Coronary artery (tissue), 2 donors: ENCODE measurements around the gene DMKN.

Experiments used
- DNase-seq: peaks from one replicate; pipeline ENCODE4 v3.0.0-alpha.2; 2017; ENCODE audit warnings: low spot score
- H3K27ac ChIP-seq, 2 donors: fragments of 200-600 bp; sonication (generic); one replicate each; pipeline ENCODE4 v1.5.1; 2016 to 2019
- H3K4me3 ChIP-seq: fragments of 200-600 bp; sonication (generic); 2 replicates; pipeline ENCODE4 v1.5.1; 2016; ENCODE audit warnings: mild to moderate bottlenecking, moderate library complexity
- TF ChIP-seq, protein P1 (sequence below): fragments of 200-600 bp; sonication (generic); IDR thresholded peaks from one replicate; pipeline ENCODE4 v1.5.1; 2019; ENCODE audit warnings: antibody characterized with exemption

Gene DMKN

GRCh38 chr19:35511337-35511736 lies 2.1 kb downstream of the DMKN start:
- Histone ChIP-seq H3K4me3 (no peak overlapping the region), H3K27ac (no peak overlapping the region)
- TF ChIP-seq, protein P1, sequence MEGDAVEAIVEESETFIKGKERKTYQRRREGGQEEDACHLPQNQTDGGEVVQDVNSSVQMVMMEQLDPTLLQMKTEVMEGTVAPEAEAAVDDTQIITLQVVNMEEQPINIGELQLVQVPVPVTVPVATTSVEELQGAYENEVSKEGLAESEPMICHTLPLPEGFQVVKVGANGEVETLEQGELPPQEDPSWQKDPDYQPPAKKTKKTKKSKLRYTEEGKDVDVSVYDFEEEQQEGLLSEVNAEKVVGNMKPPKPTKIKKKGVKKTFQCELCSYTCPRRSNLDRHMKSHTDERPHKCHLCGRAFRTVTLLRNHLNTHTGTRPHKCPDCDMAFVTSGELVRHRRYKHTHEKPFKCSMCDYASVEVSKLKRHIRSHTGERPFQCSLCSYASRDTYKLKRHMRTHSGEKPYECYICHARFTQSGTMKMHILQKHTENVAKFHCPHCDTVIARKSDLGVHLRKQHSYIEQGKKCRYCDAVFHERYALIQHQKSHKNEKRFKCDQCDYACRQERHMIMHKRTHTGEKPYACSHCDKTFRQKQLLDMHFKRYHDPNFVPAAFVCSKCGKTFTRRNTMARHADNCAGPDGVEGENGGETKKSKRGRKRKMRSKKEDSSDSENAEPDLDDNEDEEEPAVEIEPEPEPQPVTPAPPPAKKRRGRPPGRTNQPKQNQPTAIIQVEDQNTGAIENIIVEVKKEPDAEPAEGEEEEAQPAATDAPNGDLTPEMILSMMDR: no peak
- DNase-seq: no peak

GRCh38 chr19:35510626-35510964 lies 2.9 kb downstream of the DMKN start:
- Histone ChIP-seq H3K27ac (no peak overlapping the region), H3K4me3 (peak overlapping the region; percentile 62)
- TF ChIP-seq, protein P1: peak; percentile 3
- DNase-seq: no peak

GRCh38 chr19:35509861-35510625 lies 3.4 kb downstream of the DMKN start:
- TF ChIP-seq, protein P1: peak; percentile 92
- peak overlapping the region; percentile 6 to 28 for H3K27ac ChIP-seq
- no peak for DNase-seq

DNA sequence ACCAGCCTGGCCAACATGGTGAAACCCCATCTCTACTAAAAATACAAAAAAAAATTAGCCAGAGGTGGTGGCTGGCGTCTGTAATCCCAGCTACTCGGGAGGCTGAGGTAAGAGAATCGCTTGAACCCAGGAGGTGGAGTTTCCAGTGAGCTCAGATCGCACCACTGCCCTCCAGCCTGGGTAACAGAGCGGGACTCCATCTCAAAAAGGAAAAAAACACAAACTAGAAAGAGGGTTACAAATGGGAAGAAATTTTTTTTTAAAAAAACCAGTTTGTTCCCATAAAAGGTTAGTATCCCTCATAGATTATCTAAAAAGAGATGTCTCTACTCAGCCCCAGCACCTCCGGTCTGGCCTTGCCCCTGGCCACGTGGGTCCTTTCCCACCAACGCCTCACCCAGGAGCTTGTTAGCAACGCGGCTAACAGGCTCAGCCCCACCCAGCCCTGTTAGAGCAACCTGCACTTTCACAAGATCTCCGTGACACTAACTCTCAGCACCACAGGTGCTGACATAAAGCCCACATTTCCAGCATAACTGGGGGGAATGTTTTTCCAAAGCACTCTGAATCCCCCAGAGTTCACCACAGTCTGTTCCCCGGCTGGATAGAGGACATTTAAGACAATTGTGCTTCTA lies 4.3 kb downstream of the DMKN start:
- TF ChIP-seq, protein P1: no peak
- H3K27ac ChIP-seq: peak overlapping the region in 1 of 2 donors; percentile 30
- no peak for DNase-seq
- H3K4me3 ChIP-seq: peak overlapping the region; percentile 62

More at GRCh38 chr19:35509861-35510625, 3.4 kb downstream of the DMKN start:
- H3K4me3 ChIP-seq: peak overlapping the region; percentile 62

- DNase-seq: no peak
- no peak overlapping the region for H3K4me3 ChIP-seq
- TF ChIP-seq, protein P1: no peak
Measured at GRCh38 chr19:35508129-35508528, 5.3 kb downstream of the DMKN start.

DNA sequence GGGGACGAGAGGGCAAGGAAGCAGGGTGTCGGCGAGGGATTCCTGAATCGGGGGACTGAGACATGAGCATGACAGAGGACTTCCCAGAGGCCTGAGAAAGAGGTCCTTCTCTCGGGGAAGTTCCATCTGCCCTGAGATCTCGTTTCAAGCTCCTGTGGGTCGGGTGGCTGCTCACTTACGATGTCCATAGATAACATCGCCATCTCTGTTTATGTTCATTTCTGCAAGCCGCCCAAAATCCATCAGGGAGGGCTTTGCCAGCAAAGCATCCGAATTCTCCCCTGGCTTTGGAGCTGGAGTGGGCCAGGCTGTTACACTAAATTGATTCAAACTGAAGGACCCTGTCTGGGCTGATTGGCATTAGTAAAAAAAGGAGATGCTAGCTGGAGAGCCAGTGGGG lies 5.9 kb downstream of the DMKN start:
- no peak for DNase-seq

More at GRCh38 chr19:35508129-35508528, 5.3 kb downstream of the DMKN start:
- H3K27ac ChIP-seq: no peak overlapping the region

More for the DNA sequence above, 5.9 kb downstream of the DMKN start:
- no peak overlapping the region for H3K4me3 ChIP-seq
- H3K27ac ChIP-seq: no peak overlapping the region
- TF ChIP-seq, protein P1: no peak
